ENCODE measurements around the gene THRA. TPM values are rescaled to one million over a fixed set of nuclear protein-coding genes. Genes with fewer than 3 reads are reported as not detected.
A peak's percentile ranks its signal among the peaks of the same experiment; 100 is the strongest.

THRA gene
- total RNA-seq, 1 experiment from 2014 or later: 11.7 TPM

GRCh38 chr17:40019140-40019991, 43.4 kb upstream of the THRA start:
- ATAC-seq (0 out of 2 replicates have a peak, but pooled peaks have one; percentile 36), DNase-seq (ENCODE audit: low read depth, low spot score) (no peak)
- H3K4me1 ChIP-seq (ENCODE audit: control insufficient read depth, insufficient read depth, low read length): peaks cover 12% of the 10 kb centered on the region
- ChIA-PET POLR2A (interaction anchor here (1.0 kb wide), 1 partner anchor 270 kb away, joined by 4 read pairs; no protein-coding TSS in a partner anchor), CTCF (interaction anchor here (0.6 to 0.9 kb wide), 3 partner anchors 12 to 180 kb away, joined by 3 to 6 read pairs (median 4); no protein-coding TSS in a partner anchor)
- no peak overlapping the region for H3K27ac ChIP-seq (ENCODE audit: low read length)
- TSS peak; percentile 89 for BruUV-seq (replicated peaks)
- H3K4me3 ChIP-seq (ENCODE audit: low read depth in 2 of 2, low read length in 2 of 2): no peak overlapping the region
- intact Hi-C loops (cut with micrococcal nuclease; ENCODE audit: unreplicated experiment) (loop anchor here (10.0 kb wide), 1 partner anchor 95 kb away; no protein-coding TSS in a partner anchor), in situ Hi-C loops (cut with HindIII; ENCODE audit: low pct_unique_long_range_greater_than_20kb, low sequenced_read_pairs) (no loop called here)
- TF ChIP-seq CTCF (IDR thresholded peaks at IDR 0.05) (no peak), REST (IDR thresholded peaks at IDR 0.05; ENCODE audit: insufficient read depth in 1 of 2, low read depth in 2 of 2, low read length in 1 of 2) (no peak), TCF7L2 (IDR thresholded peaks at IDR 0.05; ENCODE audit: low read depth, low read length) (no peak), POLR2AphosphoS5 (IDR thresholded peaks at IDR 0.05; ENCODE audit: low read depth, low read length) (no peak), SIN3A (IDR thresholded peaks at IDR 0.05; ENCODE audit: borderline replicate concordance, insufficient read depth, low read depth, low read length) (no peak)
- H3K27me3 ChIP-seq (ENCODE audit: control insufficient read depth, insufficient read depth, low read length): no peaks in the 10 kb centered on the region
- H3K36me3 ChIP-seq (ENCODE audit: control insufficient read depth, insufficient read depth, low read length): no peaks in the 10 kb centered on the region
- no peaks in the 10 kb centered on the region for H3K9me3 ChIP-seq (ENCODE audit: control insufficient read depth, insufficient read depth, low read depth, low read length)

- CTCF ChIA-PET: no interaction called here
- H3K4me3 ChIP-seq (ENCODE audit: low read depth in 2 of 2, low read length in 2 of 2): no peak overlapping the region
- ATAC-seq: no peak
- peaks cover 12% of the 10 kb centered on the region for H3K4me1 ChIP-seq (ENCODE audit: control insufficient read depth, insufficient read depth, low read length)
- H3K36me3 ChIP-seq (ENCODE audit: control insufficient read depth, insufficient read depth, low read length): no peaks in the 10 kb centered on the region
- no peaks in the 10 kb centered on the region for H3K9me3 ChIP-seq (ENCODE audit: control insufficient read depth, insufficient read depth, low read depth, low read length)
- in situ Hi-C loops (cut with HindIII; ENCODE audit: low pct_unique_long_range_greater_than_20kb, low sequenced_read_pairs) (no loop called here), intact Hi-C loops (cut with micrococcal nuclease; ENCODE audit: unreplicated experiment) (no loop called here)
- no peaks in the 10 kb centered on the region for H3K27me3 ChIP-seq (ENCODE audit: control insufficient read depth, insufficient read depth, low read length)
- no peak overlapping the region for H3K27ac ChIP-seq (ENCODE audit: low read length)
- no peak for TF ChIP-seq SIN3A (IDR thresholded peaks at IDR 0.05; ENCODE audit: borderline replicate concordance, insufficient read depth, low read depth, low read length)
- no peak for TF ChIP-seq TCF7L2 (IDR thresholded peaks at IDR 0.05; ENCODE audit: low read depth, low read length)
- no peak for TF ChIP-seq POLR2AphosphoS5 (IDR thresholded peaks at IDR 0.05; ENCODE audit: low read depth, low read length)
- TF ChIP-seq CTCF (IDR thresholded peaks at IDR 0.05): no peak
- no peak for TF ChIP-seq REST (IDR thresholded peaks at IDR 0.05; ENCODE audit: insufficient read depth in 1 of 2, low read depth in 2 of 2, low read length in 1 of 2)
- POLR2A ChIA-PET: no interaction called here
- no peak for DNase-seq (ENCODE audit: low read depth, low spot score)
- BruUV-seq (replicated peaks): no TSS peak
Measured at GRCh38 chr17:40020146-40020545, 42.6 kb upstream of the THRA start.

All from Panc1 (cell line).